ENCODE measurements around the gene PRKCZ.
"Not testable (repeated sequence)": the region's sequence is repeated elsewhere in the genome, so short reads cannot be mapped to it uniquely, and the experiment has no call there.

Gene PRKCZ

DNA sequence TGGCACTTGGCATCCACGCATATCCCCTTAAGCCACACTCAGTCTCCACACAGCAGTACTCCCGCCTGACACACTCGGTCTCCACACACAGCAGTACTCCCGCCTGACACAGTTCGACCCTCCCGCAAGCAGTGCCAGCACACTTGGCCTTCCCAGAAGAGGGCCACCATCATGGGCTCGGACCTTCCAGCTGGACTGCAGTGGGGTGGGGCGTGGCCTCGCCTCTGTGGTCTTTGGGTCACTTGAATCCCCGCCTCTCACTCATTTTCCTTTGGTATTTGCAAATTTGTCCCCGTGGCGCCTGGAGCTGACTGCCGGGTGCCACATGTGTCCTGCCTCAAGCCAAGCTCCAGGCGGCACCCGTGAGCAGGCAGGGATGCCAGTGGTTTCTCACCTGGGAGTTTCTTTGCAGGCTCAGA, 80.7 kb downstream of the PRKCZ start:
- no peak overlapping the region for H3K4me3 ChIP-seq (ENCODE audit: low read depth, low read length)

DNA sequence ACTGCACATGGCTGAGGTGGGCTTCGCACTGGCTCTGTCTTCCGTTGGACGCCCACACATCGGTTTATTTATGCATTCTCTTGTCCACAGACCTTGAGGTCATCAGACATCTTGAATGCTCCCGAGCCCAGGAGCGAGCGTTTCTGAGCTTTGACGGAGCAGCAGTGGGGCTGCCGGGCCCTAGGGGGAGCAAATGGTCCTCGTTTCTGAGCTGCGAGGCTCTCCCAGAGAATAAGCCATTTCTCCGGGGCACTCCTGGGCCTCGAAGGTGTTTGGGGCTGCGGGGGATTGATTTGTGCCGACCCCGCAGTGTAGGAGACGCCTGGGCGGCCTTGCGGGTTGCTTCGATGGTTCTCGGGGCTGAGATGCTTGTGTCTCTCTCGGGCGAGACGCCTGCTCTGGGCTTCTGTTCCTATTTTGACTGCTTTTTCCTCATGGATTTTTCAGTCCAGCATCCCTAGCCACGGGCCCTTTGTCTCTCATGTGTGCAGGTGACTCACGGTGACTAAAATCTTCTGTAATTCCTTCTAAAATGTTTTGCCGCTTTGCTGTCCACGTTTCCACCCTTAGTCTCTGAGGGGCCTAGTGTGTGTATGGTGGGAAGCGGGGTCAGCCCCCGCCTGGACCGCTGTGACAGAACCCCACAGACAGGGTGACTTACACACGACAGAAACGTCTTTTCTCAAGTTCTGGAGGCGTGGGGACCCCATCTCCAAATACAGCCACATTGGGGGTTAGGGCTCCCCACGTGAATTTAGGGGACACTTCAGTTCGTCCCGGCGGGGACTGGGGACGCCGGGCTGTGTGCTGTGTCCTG, 82.2 kb downstream of the PRKCZ start:
- peak overlapping the region; percentile 18 for H3K4me3 ChIP-seq (ENCODE audit: low read depth, low read length)

DNA sequence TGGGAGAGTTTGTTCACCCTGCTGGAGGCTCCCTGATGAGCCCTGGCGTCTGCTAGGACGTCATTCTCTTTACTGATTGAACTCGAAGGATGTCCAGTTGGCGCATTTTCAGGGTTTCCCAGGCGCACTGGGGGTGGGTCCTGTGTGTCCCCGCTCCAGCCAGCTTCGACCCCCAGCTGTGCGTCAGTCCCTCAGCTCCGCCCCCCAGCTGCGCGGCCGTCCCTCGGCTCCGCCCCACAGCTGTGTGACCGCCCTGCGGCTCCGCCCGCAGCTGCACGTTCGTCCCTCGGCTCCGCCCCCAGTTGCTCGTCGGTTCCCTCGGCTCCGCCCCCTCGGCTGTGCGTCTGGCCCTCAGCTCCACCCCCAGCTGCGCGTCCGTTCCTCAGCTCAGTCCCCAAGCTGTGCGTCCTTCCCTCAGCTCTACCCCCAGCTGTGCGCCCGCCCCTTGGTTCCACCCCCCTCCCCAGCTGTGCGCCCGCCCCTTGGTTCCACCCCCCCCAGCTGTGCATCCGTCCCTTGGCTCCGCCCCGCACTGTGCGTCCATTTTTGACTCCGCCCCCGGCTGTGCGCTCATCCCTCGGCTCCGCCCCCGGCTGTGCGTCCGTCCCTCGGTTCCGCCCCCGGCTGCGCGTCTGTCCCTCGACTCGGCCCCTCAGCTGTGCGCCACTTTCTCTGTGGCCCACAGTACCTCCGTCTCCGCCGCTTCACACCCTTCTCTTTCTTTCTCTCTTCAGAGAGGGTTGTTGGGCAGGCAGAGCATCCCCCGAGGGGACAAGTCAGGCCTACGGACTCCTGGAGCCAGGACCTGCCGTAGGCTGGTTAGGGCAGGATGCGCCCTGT, 83.0 kb downstream of the PRKCZ start:
- peak overlapping the region; percentile 18 for H3K4me3 ChIP-seq (ENCODE audit: low read depth, low read length)

DNA sequence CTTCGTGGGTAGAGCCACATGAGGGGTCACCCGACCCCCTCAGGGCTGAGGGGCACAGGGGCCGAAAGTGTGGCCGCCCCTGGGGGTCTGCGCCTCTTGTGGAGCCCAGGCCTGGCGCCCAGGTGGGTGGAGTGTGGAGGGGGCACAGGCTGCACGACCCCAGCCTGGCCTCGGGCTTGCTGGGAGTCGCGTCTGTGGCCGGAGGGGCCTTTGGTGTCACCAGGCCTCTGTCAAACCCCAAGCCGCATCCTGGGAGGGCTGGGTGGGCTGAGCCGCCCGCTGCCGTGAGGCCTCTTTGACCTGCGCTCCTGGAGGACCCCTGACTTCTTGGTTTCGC, 83.6 kb downstream of the PRKCZ start:
- H3K4me3 ChIP-seq (ENCODE audit: low read depth, low read length), result no peak overlapping the region

DNA sequence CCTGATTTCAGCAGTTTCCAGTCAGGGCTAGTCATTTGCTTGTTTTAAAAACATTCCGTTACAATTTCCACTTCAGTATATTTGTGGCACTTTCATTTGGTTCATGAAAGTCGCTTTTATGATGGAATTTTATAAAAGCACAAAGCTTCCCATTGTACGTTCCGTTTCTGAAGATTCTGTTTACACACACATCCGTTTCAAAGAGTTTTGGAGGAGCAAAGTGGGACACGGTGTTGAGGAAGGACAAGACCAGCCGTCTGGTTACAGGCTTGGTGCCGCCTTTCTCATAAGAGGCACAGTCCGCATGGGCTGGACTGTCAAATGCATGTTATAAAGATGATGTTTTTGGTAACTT, 84.0 kb downstream of the PRKCZ start:
- H3K4me3 ChIP-seq (ENCODE audit: low read depth, low read length), result no peak overlapping the region

DNA sequence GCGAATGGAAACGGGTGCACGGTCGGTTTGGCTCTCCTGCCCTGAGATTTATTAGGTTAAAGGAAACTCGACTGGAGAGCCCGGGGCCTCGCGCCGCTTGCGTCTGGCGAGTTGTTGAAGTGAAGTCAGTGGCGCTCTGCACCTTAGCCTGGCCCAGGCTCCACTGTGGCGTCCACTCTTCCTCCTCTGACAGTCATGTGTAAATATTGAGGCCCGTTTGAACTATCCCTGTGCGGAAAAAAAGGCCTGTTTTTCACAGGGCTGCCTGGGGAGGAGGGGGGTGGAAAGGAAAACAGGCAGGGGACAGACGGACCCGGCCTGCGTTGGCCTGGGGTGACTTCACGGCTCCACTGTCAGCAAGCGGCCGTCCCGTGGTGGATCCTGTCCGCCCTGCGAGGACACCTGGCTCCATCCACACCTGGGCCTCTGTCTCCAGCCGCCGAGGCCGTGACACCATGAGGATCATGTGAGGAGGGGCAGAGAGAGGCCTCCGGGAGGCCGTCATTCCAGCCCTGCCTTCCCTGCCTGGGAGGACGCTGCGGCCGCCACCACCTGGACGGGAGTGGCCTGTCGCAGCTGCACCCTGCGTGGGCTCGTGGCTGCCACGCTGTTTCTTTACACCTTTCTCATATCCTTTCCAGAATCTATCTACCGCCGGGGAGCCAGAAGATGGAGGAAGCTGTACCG, 84.6 kb downstream of the PRKCZ start:
- H3K4me3 ChIP-seq (ENCODE audit: low read depth, low read length), result no peak overlapping the region

DNA sequence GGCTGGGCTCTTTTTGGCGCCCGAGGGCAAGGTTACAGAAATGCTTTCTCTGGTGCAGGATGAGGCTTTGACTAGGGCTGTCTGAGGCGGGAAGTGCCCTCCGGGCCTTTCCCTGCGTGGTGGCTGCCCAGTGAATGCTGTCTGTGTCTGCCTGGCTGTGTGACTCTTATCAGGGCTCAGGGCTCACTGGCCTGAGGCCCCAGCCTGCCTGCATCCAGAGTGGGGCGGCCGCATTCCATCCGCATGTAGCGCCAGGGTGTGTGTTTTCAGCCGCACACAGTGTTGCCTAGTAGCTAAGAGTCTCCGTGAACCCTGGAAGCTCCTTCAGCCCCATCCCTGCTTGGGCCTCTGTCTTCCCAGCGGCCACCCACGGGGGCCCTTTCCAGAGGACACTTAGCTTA, 85.2 kb downstream of the PRKCZ start:
- no peak overlapping the region for H3K4me3 ChIP-seq (ENCODE audit: low read depth, low read length)

DNA sequence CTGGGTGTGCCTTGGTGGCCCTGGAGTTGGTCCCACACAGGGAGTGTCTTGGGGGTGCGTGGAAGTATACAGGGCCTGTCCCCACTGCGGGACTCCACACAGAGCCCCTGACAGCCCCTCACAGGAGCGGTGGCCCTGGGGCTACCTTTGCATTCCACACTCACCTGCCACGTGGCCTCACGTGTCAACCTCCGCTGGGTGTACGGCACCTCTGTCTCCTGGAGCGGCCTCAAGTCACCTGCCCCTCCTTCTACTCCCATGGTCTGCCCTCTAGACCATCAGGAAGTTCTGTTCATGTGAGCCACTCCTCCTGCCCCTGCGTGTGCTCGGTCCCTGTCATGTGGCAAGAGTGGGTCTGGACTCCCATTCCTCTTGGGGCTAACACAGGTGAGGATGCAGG, 85.7 kb downstream of the PRKCZ start:
- H3K4me3 ChIP-seq (ENCODE audit: low read depth, low read length), result no peak overlapping the region

DNA sequence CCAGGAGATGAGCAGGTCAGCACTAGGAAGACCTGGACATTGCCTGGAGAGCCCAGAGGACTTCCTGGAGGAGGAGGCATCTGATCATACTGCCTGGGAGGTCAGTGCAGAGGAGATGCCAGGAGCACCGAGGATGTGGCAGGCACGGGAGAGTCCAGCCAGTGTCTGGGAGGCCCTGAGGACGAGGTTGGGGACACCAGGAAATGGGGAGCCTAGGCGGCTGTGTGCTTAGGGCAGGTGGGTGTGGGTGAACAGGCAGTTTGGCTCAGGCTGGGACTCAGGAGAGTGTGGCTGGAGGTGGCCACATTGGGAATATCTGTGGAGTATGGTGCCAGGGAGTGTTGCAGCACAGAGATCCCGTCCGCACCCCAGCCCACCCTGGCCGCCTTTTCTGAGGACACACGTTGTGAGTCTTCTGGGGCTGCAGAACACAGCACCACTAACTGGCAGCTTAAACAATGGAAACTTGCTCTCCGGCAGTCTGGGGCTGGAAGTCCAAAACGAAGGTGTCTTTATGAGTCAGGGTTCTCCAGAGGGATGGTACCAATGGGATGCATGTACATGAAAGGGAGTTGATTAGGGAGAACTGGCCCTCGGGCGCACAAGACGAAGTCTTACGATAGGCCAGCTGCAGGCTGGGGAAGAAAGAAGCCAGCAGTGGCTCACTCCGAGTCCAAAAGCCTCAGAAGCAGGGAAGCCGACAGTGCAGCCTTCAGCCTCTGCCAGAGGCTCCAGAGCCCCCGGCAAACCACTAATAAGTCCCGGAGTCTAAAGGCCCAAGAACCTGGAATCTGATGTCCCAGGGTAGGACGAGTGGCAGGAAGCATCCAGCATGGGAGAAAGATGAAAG, 86.4 kb downstream of the PRKCZ start:
- no peak overlapping the region for H3K4me3 ChIP-seq (ENCODE audit: low read depth, low read length)

DNA sequence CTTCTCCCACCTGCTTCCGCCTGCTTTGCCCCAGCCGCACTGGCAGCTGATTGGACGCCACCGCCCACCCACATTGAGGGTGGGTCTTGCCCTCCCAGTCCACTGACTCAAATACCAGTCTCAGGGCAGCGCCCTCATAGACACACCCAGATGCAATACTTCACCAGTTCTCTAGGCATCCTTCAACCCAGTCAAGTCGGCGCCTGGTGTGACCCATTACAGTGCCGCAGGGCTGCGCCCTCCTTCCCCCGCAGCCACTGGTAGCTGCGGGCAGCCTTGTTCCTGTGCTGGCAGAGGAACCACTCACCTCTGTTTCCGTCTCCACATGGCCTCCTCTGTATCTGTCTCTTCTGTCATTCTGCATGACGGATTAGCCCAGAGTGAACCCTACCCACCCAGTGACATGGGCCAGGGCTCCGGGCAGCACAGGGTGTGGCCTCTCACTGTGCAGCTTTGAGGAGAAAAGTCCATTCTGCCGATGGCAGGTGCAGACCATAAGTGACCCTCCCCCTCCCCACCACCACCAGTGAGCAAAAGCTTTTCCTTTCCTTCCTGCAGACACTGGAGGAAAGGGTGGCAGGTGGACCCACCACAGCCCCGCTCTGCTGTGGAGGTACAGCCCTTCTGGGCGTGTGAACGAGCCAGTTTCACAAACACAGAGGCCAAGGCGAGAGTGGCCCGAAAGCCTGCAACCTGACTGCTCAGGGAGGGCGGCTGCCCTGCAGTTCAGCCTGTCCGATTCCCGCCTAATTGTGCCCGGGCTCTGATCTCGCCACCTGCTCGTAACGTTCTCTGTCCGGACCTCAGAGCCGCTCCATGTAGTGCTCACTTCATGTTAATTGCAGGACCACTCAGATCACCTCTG, 87.3 kb downstream of the PRKCZ start:
- H3K4me3 ChIP-seq (ENCODE audit: low read depth, low read length), result no peak overlapping the region

DNA sequence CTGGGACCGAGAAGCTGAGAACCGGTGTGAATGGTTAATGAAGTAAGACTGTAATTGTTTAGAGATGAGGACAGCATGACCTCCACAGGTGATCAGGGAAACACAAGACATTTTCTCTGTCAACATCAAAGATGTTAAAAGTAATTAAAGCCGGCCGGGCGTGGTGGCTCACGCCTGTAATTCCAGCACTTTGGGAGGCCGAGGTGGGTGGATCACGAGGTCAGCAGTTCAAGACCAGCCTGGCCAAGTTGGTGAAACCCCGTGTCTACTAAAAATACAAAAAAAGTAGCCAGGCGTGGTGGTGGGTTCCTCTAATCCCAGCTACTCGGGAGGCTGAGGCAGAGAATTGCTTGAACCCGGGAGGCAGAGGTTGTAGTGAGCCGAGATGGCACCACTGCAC, 88.9 kb downstream of the PRKCZ start:
- not testable (repeated sequence) for H3K4me3 ChIP-seq (ENCODE audit: low read depth, low read length)

DNA sequence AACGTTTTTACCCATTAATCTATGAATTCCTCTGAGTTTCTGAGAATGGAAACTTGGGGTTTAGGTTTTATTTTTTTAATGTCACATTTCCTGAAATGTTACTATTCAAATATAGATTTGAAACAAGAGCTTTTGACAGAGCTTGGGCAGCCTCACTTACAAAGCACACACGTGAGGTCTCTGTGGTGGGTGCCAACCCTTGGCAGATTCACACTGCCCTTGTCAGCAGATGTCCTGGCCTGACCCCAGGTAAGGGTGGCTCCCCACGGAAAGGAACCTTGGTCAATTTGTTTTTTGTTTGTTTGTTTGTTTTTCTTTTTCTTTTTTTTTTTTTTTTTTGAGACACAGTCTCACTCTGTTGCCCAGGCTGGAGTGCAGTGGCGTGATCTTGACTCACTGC, 90.8 kb downstream of the PRKCZ start:
- no peak overlapping the region for H3K4me3 ChIP-seq (ENCODE audit: low read depth, low read length)

DNA sequence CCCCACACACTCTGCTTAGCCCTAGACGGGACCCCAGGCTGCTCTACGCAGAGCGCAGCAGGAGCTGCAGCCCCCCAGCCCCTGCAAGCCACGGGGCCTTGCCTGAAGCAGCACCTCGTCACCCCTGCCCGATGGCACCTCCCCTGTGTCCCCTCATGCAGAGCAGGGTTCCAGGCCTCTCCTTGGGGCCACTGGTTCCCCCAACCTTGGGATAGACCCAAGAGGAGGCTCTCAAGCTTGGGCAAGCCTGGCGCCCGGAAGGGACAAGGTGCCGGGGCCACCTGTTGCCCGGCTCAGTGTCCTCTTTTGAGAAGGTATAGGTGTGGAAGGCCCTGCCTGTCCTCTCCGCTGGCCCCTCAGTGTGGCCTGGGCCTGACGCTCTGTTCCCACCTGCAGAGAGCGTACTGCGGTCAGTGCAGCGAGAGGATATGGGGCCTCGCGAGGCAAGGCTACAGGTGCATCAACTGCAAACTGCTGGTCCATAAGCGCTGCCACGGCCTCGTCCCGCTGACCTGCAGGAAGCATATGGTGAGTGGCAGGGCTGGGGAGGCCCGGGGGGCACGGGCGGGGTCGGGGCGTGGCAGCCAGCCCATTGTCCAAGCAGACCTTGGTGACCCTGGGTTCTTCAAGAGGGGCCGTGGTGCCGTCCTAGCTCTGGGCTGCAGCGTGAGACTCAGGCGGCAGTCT, 93.7 kb downstream of the PRKCZ start:
- no peak overlapping the region for H3K4me3 ChIP-seq (ENCODE audit: low read depth, low read length)

DNA sequence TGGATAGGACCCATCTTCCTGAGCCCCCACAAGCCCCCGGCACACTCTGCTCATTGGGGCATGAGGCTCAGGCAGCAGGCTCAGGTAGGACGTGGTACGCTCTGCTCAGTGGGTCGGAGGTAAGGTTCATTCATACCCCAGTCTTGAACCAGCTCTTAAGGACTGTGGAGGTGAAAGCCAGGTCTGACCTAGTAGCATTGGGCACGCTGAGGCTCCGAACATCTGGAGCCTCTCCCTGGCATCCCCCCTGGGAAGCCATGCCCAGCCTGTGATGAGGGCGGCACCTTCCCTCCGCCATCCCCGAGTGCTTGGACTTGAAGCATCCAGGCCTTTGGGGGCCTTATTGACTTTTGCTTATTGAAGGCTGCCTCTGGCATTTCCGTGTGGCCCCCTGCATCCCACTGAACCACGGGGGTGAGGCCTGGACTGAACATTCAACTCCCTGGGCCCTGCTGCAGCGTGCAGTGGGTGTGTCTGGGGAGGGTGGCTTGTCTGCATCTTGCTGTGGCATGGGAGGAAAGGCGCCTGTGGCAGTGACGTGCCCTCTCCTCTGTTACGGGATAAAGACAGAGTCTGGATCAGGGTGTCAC, 94.4 kb downstream of the PRKCZ start:
- H3K4me3 ChIP-seq (ENCODE audit: low read depth, low read length), result no peak overlapping the region

DNA sequence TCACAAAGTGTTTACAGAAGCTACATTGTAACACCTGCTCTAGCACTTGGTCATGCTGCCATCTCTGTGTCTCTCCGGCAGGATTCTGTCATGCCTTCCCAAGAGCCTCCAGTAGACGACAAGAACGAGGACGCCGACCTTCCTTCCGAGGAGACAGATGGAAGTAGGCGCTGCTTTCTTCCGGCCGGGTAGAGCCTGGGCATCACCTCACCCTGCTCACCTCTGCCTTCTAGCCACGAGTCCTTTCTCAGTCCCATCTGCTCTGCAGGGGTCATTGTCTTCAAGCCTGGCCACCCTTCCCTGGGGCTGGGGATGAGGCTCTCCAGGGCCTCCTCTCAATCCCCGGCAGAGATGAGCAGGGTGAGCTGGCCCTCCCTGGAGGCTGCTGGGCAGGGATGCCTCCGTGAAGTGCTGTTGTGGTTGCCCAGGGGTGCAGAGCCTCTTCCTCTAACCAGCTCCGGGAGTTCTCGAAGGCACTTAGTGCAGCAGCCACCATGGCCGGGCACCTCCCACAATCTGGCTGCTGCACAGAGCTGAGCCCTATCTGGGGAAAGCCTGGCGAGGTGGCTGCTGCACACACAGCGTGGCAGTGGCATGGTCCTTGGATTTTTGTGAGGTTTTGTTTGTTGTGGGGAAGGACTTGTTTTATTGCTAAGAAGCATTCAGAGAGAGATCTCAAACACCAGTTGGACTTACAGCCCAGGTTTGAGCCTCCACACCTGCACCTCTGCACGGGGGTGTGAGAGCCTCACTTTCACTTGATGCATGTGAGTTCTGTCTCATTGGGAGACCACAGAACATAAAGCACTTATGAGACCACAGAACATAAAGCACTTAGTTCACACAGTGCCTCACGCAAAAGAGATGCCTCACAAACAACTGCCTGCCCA, 96.0 kb downstream of the PRKCZ start:
- no peak overlapping the region for H3K4me3 ChIP-seq (ENCODE audit: low read depth, low read length)

DNA sequence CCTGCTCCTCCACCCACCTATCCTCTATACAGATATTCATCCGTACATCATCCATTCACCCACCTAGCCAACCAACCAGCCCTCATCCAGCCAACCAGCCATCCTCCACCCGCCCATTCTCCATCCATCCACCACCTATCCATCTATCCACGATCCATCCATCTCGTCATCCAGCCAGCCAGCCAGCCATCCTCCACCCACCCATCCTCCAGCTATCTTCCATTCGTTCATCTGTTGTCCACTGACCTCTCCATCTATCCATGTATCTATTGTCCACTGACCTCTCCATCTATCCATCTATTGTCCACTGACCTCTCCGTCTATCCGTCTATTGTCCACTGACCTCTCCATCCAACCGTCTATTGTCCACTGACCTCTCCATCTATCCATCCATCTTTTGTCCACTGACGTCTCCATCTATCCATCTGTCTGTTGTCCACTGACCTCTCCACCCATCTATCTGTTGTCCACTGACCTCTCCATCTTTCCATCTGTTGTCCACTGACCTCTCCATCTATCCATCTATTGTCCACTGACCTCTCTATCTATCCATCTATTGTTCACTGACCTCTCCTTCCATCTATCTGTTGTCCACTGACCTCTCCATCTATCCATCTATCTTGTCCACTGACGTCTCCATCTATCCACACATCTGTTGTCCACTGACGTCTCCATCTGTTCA, 96.8 kb downstream of the PRKCZ start:
- no peak overlapping the region for H3K4me3 ChIP-seq (ENCODE audit: low read depth, low read length)

DNA sequence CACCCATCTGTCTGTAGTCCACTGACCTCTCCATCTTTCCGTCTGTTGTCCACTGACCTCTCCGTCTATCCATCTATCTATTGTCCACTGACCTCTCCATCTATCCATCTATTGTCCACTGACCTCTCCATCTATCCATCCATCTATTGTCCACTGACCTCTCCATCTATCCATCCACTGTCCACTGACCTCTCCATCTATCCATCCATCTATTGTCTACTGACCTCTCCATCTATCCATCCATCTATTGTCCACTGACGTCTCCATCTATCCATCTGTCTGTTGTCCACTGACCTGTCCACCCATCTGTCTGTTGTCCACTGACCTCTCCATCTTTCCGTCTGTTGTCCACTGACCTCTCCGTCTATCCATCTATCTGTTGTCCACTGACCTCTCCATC, 97.7 kb downstream of the PRKCZ start:
- H3K4me3 ChIP-seq (ENCODE audit: low read depth, low read length), result not testable (repeated sequence)

DNA sequence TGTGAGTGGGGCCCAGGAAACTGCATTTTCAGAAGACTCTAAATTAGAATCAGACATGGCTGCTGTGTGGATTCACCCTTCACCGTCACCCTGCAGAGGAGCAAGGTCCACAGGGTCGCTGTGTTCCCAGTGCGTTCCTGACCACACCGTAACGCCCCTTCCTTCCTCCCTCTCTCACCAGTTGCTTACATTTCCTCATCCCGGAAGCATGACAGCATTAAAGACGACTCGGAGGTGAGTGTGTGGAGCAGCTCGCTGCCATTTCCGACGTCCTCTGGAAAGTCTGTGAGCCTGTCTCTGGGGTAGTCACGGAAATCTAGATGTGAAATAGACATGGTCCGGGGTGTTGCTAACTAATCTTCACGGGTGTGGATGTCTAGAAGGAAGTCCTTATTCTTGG, 98.5 kb downstream of the PRKCZ start:
- no peak overlapping the region for H3K4me3 ChIP-seq (ENCODE audit: low read depth, low read length)

Measured in iPS-11a (cell line).